ENCODE measurements around the gene IFIT3.
"Not testable (repeated sequence)": the region's sequence is repeated elsewhere in the genome, so short reads cannot be mapped to it uniquely, and the experiment has no call there.

Gene IFIT3

GRCh38 chr10:89304026-89304425 lies 23.8 kb upstream of the IFIT3 start:
- FAIRE-seq = no peak

- no peak for FAIRE-seq
Observed at GRCh38 chr10:89304446-89304845, 23.4 kb upstream of the IFIT3 start.

- no peak for FAIRE-seq
Observed at GRCh38 chr10:89304925-89305324, 22.9 kb upstream of the IFIT3 start.

GRCh38 chr10:89305766-89306433 lies 21.9 kb upstream of the IFIT3 start:
- FAIRE-seq = no peak

- no peak for FAIRE-seq
Observed at GRCh38 chr10:89306434-89307268, 21.1 kb upstream of the IFIT3 start.

GRCh38 chr10:89307269-89307577 lies 20.6 kb upstream of the IFIT3 start:
- no peak for FAIRE-seq

- no peak for FAIRE-seq
Observed at GRCh38 chr10:89308266-89308665, 19.5 kb upstream of the IFIT3 start.

- FAIRE-seq = no peak
Observed at GRCh38 chr10:89308736-89309135, 19.1 kb upstream of the IFIT3 start.

GRCh38 chr10:89309156-89310055 lies 18.4 kb upstream of the IFIT3 start:
- no peak for FAIRE-seq

GRCh38 chr10:89310056-89310893 lies 17.5 kb upstream of the IFIT3 start:
- FAIRE-seq = no peak

GRCh38 chr10:89312973-89313372 lies 14.8 kb upstream of the IFIT3 start:
- FAIRE-seq = no peak

GRCh38 chr10:89314676-89315075 lies 13.1 kb upstream of the IFIT3 start:
- FAIRE-seq = no peak

GRCh38 chr10:89318047-89318446 lies 9.8 kb upstream of the IFIT3 start:
- FAIRE-seq = not testable (repeated sequence)

GRCh38 chr10:89325081-89325480 lies 2.7 kb upstream of the IFIT3 start:
- FAIRE-seq = not testable (repeated sequence)

- FAIRE-seq = not testable (repeated sequence)
Observed at GRCh38 chr10:89325856-89326255, 1.9 kb upstream of the IFIT3 start.

GRCh38 chr10:89329151-89329550 lies 1.4 kb downstream of the IFIT3 start:
- FAIRE-seq = no peak

GRCh38 chr10:89330014-89330413 lies 2.2 kb downstream of the IFIT3 start:
- FAIRE-seq = not testable (repeated sequence)

- FAIRE-seq = no peak
Observed at GRCh38 chr10:89330537-89331212, 2.9 kb downstream of the IFIT3 start.

- FAIRE-seq = not testable (repeated sequence)
Observed at GRCh38 chr10:89331487-89332122, 3.8 kb downstream of the IFIT3 start.

GRCh38 chr10:89332123-89332633 lies 4.4 kb downstream of the IFIT3 start:
- FAIRE-seq = no peak

- no peak for FAIRE-seq
Observed at GRCh38 chr10:89335226-89335625, 7.4 kb downstream of the IFIT3 start.

Data from colon (tissue), 2 donors.